GM11168 (cell line): ENCODE results near the gene KDM2A.

ENCODE experiments used
- in situ Hi-C: fragments of 300-500 bp; cut with MboI; formaldehyde crosslinking; loops from one replicate; pipeline ENCODE4 v1.12.0; 2022; ENCODE audit warnings: low sequenced_read_pairs; ENCODE audit not compliant: unreplicated experiment

KDM2A gene

GRCh38 chr11:67269401-67270255, 150.6 kb downstream of the KDM2A start:
- in situ Hi-C loops = no loop called here

- in situ Hi-C loops = no loop called here
Measured at GRCh38 chr11:67270256-67271204, 151.5 kb downstream of the KDM2A start.

GRCh38 chr11:67271205-67271540, 152.1 kb downstream of the KDM2A start:
- in situ Hi-C loops = no loop called here

GRCh38 chr11:67271541-67272284, 152.7 kb downstream of the KDM2A start:
- in situ Hi-C loops = no loop called here

- in situ Hi-C loops = no loop called here
Measured at GRCh38 chr11:67272327-67273259, 153.5 kb downstream of the KDM2A start.

- in situ Hi-C loops = no loop called here
Measured at GRCh38 chr11:67273260-67273990, 154.4 kb downstream of the KDM2A start.

GRCh38 chr11:67274768-67275605, 155.9 kb downstream of the KDM2A start:
- in situ Hi-C loops = loop anchor here (5.0 kb wide), 1 partner anchor 42 kb away; no protein-coding TSS in a partner anchor

GRCh38 chr11:67275606-67276409, 156.7 kb downstream of the KDM2A start:
- in situ Hi-C loops = loop anchor here (5.0 kb wide), 1 partner anchor 41 kb away; no protein-coding TSS in a partner anchor

GRCh38 chr11:67276781-67277230, 157.7 kb downstream of the KDM2A start:
- in situ Hi-C loops = loop anchor here (5.0 kb wide), 1 partner anchor 40 kb away; no protein-coding TSS in a partner anchor

- in situ Hi-C loops = loop anchor here (5.0 kb wide), 1 partner anchor 40 kb away; no protein-coding TSS in a partner anchor
Measured at GRCh38 chr11:67277231-67277961, 158.3 kb downstream of the KDM2A start.

- in situ Hi-C loops = loop anchor here (5.0 kb wide), 1 partner anchor 39 kb away; no protein-coding TSS in a partner anchor
Measured at GRCh38 chr11:67278135-67278938, 159.3 kb downstream of the KDM2A start.

- in situ Hi-C loops = loop anchor here (5.0 kb wide), 1 partner anchor 38 kb away; no protein-coding TSS in a partner anchor
Measured at GRCh38 chr11:67278939-67279588, 160.0 kb downstream of the KDM2A start.

GRCh38 chr11:67279589-67280340, 160.7 kb downstream of the KDM2A start:
- in situ Hi-C loops = loop anchor here (5.0 kb wide), 1 partner anchor 38 kb away; no protein-coding TSS in a partner anchor

GRCh38 chr11:67280341-67280787, 161.3 kb downstream of the KDM2A start:
- in situ Hi-C loops = no loop called here
